Activated T-cell treated with anti-CD3 and anti-CD28 coated beads, Interleukin-2, amount 50 U/mL, for 4 hours (primary cell): ENCODE measurements around the gene SOX5. TPM values are rescaled to one million over a fixed set of nuclear protein-coding genes. Genes with fewer than 3 reads are reported as not detected.

Experiments
- ATAC-seq, 2 donors: fragments of 200-7000 bp; cut with Tn5 transposase; one replicate each; pipeline ENCODE4 v1.10.0; 2021
- DNase-seq: peaks from one replicate; pipeline ENCODE4 v3.0.0-alpha.2; 2020
- H3K27me3 Mint-ChIP-seq: one replicate; pipeline ENCODE4 v1.8.0; 2021; ENCODE audit warnings: low read depth, mixed read lengths
- H3K36me3 Mint-ChIP-seq: one replicate; pipeline ENCODE4 v1.8.0; 2022; ENCODE audit warnings: mixed read lengths; ENCODE audit not compliant: insufficient read depth
- H3K4me1 Mint-ChIP-seq: one replicate; pipeline ENCODE4 v1.8.0; 2021; ENCODE audit warnings: low read depth, mixed read lengths
- H3K4me3 Mint-ChIP-seq: one replicate; pipeline ENCODE4 v1.8.0; 2021; ENCODE audit warnings: mild to moderate bottlenecking, moderate library complexity, mixed read lengths
- H3K9me3 Mint-ChIP-seq: one replicate; pipeline ENCODE4 v1.8.0; 2021; ENCODE audit warnings: mixed read lengths
- total RNA-seq, 3 donors: library from RNA; stranded (reverse); gene quantifications; one replicate each; pipeline ENCODE4 v1.2.1, GENCODE V29; 2021

SOX5 gene
- total RNA-seq, 3 donors from 2014 or later = 0.15 to 1.7 (median 0.34) TPM

DNA sequence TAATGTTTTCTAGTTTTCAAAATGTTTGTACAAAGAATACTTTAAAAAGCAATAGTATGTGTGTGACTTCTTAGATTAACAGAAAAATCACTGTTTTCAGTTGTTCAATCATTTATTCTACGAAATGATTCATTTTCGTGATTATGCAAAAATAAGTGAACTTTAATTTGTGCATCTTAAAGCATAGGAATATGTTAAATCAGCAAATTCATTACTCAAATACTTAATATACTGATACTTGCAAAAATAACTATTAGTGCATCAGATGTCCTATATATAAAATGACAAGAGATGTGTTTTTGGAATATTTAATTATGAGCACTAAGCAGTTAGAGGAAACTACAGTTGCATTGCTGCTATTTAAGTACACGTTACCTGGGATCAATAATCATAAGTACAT is 11.0 kb downstream of the SOX5 start:
- no peak for ATAC-seq
- Mint-ChIP-seq H3K4me3 (no peak overlapping the region), H3K27me3 (no peaks in the 10 kb centered on the region)

DNA sequence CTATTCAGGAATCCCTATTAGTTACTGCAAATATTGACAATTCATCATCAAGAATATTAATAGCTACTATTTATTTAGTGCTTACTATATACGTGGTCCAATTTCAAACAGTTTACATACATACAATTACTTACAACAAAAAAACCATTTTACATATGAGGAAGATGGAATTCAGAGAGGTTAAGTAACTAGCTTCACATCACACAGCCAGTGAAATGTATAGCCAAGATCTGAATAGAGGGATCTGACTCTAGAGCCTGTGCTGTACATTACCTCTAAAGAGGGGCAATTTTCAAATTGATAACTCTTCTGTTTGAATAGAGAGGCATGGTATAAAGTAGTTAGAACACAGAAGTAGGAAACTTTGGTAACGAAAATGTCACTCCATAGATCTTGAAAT is 18.3 kb downstream of the SOX5 start:
- Mint-ChIP-seq H3K27me3 (no peaks in the 10 kb centered on the region), H3K4me1 (no peaks in the 10 kb centered on the region), H3K36me3 (no peaks in the 10 kb centered on the region), H3K9me3 (peaks cover 4% of the 10 kb centered on the region), H3K4me3 (no peak overlapping the region)
- DNase-seq (no peak), ATAC-seq (no peak)

More for the DNA sequence above, 11.0 kb downstream of the SOX5 start:
- H3K4me1 Mint-ChIP-seq = no peaks in the 10 kb centered on the region
- no peaks in the 10 kb centered on the region for H3K9me3 Mint-ChIP-seq
- no peaks in the 10 kb centered on the region for H3K36me3 Mint-ChIP-seq
- no peak for DNase-seq

DNA sequence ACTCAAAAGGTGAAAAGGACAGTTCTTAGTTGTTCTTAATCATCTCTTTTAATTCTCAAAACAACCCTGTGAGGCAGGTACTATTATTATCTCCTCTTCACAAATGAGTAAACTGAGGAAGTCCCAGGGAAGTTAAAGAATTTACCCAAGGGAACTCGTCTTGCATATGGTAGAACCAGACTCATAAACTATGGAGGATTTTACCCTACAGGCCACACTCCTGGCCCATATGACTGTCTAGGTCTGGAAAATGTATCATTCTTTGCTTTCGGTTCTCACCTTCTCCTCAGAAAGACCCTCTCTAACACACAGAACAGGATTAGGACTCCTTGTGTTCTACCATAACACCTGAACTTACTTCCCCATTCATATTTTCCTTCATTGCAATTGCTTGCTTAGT is 18.9 kb downstream of the SOX5 start:
- peaks cover 4% of the 10 kb centered on the region for H3K9me3 Mint-ChIP-seq
- ATAC-seq = no peak
- no peaks in the 10 kb centered on the region for H3K36me3 Mint-ChIP-seq

DNA sequence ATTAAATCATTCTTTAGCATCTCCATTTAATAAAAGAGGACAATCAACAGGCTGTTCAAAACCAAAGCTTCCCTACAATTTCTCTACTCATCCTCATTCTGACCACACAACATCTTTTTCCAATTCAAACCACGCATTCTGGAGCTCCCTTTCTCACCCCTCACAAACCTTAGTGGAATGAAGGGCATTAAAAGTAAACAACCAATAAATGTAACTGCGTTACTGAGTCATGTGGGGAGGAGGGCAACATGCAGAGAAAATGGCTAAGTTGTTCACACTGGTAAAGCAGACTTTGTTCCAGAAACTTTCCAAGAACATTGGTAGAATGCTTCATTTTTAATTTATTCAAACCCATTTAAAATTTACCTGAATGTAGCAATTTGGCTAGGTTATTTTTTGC is 19.6 kb downstream of the SOX5 start:
- Mint-ChIP-seq H3K36me3 (no peaks in the 10 kb centered on the region), H3K27me3 (no peaks in the 10 kb centered on the region)
- no peak for ATAC-seq

More for the DNA sequence above, 18.9 kb downstream of the SOX5 start:
- Mint-ChIP-seq H3K4me3 (no peak overlapping the region), H3K27me3 (no peaks in the 10 kb centered on the region), H3K4me1 (no peaks in the 10 kb centered on the region)
- no peak for DNase-seq

DNA sequence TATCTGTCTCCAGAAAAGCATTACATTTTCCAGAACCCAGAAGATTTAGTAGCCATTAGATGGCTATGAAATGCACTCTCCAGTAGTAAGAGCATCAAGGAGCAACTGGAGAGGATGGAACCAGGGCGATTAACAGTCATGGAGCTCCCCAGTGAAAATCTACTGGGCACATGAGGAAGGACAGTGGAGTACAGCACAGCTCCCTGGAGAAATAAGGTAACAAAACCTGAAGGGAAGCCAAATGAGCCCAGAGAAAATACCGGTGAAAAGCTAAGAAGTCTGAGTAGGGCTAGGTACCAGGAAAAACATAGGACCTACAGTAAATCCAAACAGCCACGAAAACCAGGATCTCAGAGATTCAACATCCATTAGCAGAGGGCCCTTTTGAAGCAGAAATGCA is 21.6 kb downstream of the SOX5 start:
- no peaks in the 10 kb centered on the region for H3K27me3 Mint-ChIP-seq
- H3K9me3 Mint-ChIP-seq = peaks cover 7% of the 10 kb centered on the region
- no peaks in the 10 kb centered on the region for H3K4me1 Mint-ChIP-seq
- no peak for ATAC-seq
- DNase-seq = no peak
- no peak overlapping the region for H3K4me3 Mint-ChIP-seq
- no peaks in the 10 kb centered on the region for H3K36me3 Mint-ChIP-seq

More for the DNA sequence above, 19.6 kb downstream of the SOX5 start:
- DNase-seq = no peak
- peaks cover 4% of the 10 kb centered on the region for H3K9me3 Mint-ChIP-seq
- no peak overlapping the region for H3K4me3 Mint-ChIP-seq
- no peaks in the 10 kb centered on the region for H3K4me1 Mint-ChIP-seq

DNA sequence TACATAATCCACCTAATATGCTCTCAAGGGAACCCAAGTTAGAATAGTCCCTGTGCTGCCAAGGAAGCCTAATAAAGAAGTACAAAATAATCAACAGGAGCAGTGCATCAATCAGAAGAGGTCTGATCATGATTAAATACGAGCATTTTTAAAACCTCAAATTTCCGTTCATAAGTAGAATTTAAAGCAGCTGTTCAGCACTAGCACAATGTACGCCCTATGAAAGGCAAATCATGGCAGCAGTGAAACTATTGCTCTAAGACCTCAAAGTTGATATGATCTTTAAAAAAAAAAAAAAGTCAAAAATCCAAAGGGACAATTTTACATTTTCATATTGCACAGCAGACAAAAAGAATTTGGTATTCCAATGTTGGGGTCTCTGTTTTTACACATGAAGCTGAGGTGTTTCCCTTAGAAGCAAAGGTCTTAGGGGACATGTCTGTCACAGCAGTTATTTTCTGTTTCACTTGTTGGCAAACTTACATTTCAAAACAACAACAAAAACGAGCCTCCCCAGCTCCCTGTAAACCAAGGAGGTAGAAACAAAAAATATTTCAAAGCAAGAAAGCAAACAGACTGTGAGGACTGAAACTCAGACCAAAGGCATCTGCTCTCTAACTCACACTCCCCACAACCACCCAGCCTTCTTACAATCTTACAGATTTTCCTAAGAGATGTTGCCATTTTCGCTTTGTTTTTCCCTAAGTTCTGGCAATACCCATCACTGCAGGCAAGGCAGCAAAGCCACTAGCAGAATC is 28.2 kb downstream of the SOX5 start:
- Mint-ChIP-seq H3K9me3 (peaks cover 4% of the 10 kb centered on the region), H3K4me3 (no peak overlapping the region)

DNA sequence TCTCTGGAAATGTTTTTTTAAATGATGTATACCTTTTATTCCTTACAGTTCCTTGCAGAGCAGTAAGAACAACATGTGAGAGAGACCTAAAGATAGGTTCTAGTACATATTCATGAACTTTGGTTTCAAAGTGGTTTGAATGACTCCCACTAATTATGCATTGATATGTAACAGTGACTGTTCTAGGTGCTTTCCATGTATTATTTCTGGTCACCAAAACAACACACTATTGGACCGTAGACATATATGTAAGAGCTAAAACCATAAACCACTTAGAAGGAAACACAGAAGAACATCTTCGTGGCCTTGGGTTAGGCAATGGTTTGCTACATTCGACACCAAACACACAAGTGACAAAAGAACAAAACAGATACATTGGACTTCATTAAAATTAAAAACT is 37.9 kb downstream of the SOX5 start:
- Mint-ChIP-seq H3K36me3 (no peaks in the 10 kb centered on the region), H3K9me3 (no peaks in the 10 kb centered on the region), H3K4me1 (no peaks in the 10 kb centered on the region), H3K27me3 (no peaks in the 10 kb centered on the region), H3K4me3 (no peak overlapping the region)
- DNase-seq (no peak), ATAC-seq (no peak)

More for the DNA sequence above, 28.2 kb downstream of the SOX5 start:
- ATAC-seq = no peak
- H3K4me1 Mint-ChIP-seq = no peaks in the 10 kb centered on the region
- DNase-seq = no peak
- no peaks in the 10 kb centered on the region for H3K36me3 Mint-ChIP-seq
- H3K27me3 Mint-ChIP-seq = no peaks in the 10 kb centered on the region

DNA sequence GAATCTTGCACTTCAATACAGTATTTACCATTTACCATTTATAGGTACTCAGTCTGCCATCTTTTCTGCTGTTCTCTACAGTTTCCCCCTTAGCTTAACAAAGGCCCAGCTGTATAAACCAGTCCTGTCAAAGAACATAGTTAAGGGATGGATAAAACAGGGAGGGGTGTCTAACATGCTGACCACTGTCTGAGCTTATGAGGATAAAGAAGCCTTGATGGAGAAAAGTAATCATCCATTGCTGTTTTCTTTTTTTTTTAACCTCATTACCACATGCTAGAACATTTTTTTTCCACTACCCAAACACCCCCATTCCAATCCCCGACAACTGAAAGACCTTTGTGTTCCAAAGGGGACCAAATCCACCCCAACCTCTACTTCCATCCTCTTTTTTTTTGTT is 39.9 kb downstream of the SOX5 start:
- Mint-ChIP-seq H3K27me3 (no peaks in the 10 kb centered on the region), H3K9me3 (no peaks in the 10 kb centered on the region), H3K36me3 (no peaks in the 10 kb centered on the region), H3K4me3 (no peak overlapping the region), H3K4me1 (no peaks in the 10 kb centered on the region)
- DNase-seq (no peak), ATAC-seq (no peak)

DNA sequence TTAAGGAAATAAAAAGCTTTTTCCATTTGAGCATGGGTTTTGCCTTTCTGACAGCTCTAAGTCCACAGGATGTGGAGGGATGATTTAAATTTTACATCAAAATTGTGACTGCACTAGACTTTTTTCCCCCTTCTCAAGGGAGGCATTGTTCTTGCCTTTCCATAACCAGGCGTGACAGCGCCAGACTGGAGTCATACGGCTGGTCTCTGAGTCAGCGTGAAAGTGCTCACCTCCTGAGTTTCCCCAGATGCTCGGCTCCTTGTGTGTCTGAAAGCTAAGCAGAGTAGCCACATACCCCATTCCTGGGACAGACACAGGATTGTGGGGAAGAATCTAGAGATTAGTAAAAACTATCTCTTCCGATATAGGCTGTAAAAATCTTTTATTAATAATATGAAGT is 43.1 kb downstream of the SOX5 start:
- H3K4me3 Mint-ChIP-seq = no peak overlapping the region
- no peaks in the 10 kb centered on the region for H3K27me3 Mint-ChIP-seq
- H3K36me3 Mint-ChIP-seq = no peaks in the 10 kb centered on the region
- no peaks in the 10 kb centered on the region for H3K4me1 Mint-ChIP-seq
- peaks cover 4% of the 10 kb centered on the region for H3K9me3 Mint-ChIP-seq
- no peak for ATAC-seq
- DNase-seq = no peak

DNA sequence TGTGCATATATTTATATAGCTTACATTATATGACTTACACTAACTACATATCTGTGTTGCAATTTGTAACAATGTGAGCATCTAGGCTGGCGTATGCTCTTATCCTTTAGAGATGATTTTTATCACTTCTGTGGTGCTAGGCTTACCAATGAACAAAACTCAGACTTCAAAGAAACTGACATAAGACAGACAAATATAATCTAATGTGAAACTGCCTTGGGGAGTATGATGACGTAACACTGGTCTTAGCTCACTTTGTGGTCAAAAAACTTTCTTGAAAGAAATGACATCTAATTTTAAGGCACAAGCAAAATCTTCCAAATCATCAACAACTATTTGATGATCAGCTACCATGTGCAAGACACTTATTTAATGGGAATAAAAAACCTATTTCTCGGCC is 50.0 kb downstream of the SOX5 start:
- ATAC-seq = no peak

DNA sequence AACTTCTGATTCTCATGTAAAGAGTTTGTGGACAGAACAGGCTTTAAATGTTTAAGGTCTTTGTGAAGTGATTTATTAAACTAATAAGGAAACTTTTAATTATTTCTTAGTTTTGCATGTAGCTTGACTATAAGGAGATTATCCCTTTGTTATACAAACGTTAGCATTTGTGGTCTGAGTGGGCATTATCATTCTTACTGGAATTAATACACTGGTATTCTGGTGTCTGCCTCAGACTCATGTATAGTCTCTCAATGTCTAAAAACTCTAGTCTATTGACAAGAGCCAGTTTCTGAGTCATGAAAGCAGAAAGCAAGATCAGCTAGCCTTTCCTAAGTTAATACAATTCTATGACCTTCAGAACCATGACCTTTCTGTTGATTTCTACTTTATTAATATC is 51.3 kb downstream of the SOX5 start:
- no peaks in the 10 kb centered on the region for H3K36me3 Mint-ChIP-seq

More for the DNA sequence above, 50.0 kb downstream of the SOX5 start:
- Mint-ChIP-seq H3K36me3 (no peaks in the 10 kb centered on the region), H3K27me3 (no peaks in the 10 kb centered on the region), H3K4me3 (no peak overlapping the region), H3K9me3 (peaks cover 4% of the 10 kb centered on the region), H3K4me1 (no peaks in the 10 kb centered on the region)
- no peak for DNase-seq

DNA sequence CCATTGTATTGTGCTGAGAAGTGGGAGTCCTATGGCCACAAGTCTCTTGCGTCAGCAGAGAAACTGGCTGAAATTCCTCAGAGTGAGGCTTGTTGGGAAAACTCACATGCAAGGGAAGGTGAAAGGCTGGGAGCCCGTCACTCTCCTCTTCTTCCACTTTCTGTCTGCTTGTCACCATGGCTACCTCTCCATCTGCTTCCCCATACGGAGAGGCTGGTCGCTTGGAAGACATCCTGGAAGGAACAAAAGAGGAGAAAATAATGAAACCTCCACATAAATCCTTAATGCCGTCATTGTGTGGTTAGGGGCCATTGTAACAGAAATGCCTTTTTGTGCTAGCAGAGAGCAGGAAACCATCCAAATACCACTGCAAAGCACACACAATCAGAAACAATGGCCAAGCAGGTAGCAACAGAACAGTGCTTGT is 53.7 kb downstream of the SOX5 start:
- Mint-ChIP-seq H3K4me3 (no peak overlapping the region), H3K4me1 (no peaks in the 10 kb centered on the region), H3K9me3 (peaks cover 2% of the 10 kb centered on the region), H3K27me3 (no peaks in the 10 kb centered on the region), H3K36me3 (no peaks in the 10 kb centered on the region)
- DNase-seq (no peak), ATAC-seq (no peak)

More for the DNA sequence above, 51.3 kb downstream of the SOX5 start:
- Mint-ChIP-seq H3K4me3 (no peak overlapping the region), H3K9me3 (peaks cover 6% of the 10 kb centered on the region), H3K4me1 (no peaks in the 10 kb centered on the region), H3K27me3 (no peaks in the 10 kb centered on the region)
- ATAC-seq (no peak), DNase-seq (no peak)

DNA sequence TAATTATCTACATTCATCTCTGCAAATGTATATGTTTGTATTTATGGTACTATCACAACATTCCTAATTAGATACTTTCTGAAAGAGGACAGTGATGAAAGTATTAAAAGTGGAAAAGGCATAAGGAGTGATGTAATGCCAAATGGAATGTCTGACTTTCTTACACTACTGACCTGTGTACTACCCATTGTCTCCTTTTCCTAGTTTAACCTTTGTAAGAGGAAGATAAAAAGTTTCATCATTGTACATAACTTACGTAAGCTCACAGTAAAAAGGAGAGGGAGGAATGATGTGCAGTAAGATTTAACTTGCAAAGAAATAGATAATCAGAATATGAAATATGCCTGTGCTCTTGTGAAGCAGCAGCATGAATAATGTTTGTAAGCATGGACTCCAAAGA is 55.9 kb downstream of the SOX5 start:
- Mint-ChIP-seq H3K27me3 (no peaks in the 10 kb centered on the region), H3K4me1 (no peaks in the 10 kb centered on the region), H3K9me3 (peaks cover 2% of the 10 kb centered on the region), H3K36me3 (no peaks in the 10 kb centered on the region), H3K4me3 (no peak overlapping the region)
- no peak for ATAC-seq
- no peak for DNase-seq

DNA sequence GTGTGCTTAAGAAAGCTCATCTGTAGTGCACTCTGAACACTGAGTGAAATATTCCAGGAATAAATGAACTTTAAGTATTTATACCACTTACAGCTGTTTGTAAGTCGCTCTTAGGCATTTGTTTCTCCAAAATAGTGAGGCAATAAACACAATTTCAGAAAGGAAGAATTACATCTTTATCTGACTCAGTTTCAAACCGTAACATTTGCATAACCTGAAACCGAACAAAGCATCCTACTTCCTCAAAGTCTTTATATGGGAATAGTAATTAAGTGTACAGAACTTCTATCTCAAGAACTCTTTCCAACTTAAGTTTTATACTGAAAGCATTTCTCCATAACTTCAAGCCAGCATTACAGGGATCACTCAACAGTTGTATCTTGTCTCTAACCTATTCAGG is 58.4 kb downstream of the SOX5 start:
- Mint-ChIP-seq H3K4me1 (no peaks in the 10 kb centered on the region), H3K36me3 (no peaks in the 10 kb centered on the region), H3K27me3 (no peaks in the 10 kb centered on the region), H3K9me3 (peaks cover 2% of the 10 kb centered on the region), H3K4me3 (no peak overlapping the region)
- ATAC-seq = no peak
- no peak for DNase-seq

DNA sequence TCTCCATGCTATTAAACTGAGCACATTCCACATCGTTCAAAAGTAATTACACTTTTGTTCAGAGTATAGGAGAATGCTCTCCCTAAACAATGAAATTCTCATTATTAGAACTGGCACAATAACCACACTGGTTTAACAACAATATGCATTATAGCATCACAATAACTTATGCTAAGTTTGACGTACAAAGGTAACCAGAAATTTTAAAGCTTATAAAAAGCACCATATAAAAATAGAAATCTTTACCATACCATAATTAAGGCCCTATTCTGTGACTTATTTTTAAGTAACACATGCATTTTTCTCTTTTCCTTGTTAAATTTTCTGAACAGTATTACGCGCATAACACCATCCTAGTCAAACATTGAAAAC is 60.4 kb downstream of the SOX5 start:
- Mint-ChIP-seq H3K9me3 (peaks cover 2% of the 10 kb centered on the region), H3K27me3 (no peaks in the 10 kb centered on the region), H3K4me1 (no peaks in the 10 kb centered on the region), H3K36me3 (no peaks in the 10 kb centered on the region), H3K4me3 (no peak overlapping the region)
- DNase-seq = no peak
- ATAC-seq = no peak
